GM18868 (cell line): ENCODE results near the gene NPHP1.
"Not testable (repeated sequence)": the region's sequence is repeated elsewhere in the genome, so short reads cannot be mapped to it uniquely, and the experiment has no call there.

Experiments
- ATAC-seq: cut with Tn5 transposase; IDR thresholded peaks from one replicate; pipeline ENCODE4 v1.9.1; 2021; ENCODE audit warnings: mild to moderate bottlenecking, moderate library complexity; ENCODE audit not compliant: unreplicated experiment

The NPHP1 gene

DNA sequence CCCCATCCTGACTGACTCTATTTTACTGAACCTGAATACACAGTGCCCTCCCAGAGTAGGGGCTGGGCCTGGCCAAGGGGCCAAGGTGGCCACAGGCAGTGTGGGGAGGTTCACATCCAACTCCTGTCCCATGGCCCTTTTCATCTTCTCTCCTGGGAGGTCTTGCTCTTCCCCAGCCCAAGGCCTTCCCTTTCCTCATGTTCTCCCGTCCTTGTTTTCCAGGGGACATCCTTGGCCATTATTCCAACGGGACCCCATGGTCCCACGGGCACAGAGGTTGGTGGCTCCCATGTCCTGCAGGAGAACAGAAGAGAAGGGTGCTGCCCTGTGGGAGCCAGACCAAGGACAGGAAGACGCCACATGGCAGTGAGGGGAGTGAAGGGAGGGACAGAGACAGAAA lies 99.6 kb downstream of the NPHP1 start:
- no peak for ATAC-seq

DNA sequence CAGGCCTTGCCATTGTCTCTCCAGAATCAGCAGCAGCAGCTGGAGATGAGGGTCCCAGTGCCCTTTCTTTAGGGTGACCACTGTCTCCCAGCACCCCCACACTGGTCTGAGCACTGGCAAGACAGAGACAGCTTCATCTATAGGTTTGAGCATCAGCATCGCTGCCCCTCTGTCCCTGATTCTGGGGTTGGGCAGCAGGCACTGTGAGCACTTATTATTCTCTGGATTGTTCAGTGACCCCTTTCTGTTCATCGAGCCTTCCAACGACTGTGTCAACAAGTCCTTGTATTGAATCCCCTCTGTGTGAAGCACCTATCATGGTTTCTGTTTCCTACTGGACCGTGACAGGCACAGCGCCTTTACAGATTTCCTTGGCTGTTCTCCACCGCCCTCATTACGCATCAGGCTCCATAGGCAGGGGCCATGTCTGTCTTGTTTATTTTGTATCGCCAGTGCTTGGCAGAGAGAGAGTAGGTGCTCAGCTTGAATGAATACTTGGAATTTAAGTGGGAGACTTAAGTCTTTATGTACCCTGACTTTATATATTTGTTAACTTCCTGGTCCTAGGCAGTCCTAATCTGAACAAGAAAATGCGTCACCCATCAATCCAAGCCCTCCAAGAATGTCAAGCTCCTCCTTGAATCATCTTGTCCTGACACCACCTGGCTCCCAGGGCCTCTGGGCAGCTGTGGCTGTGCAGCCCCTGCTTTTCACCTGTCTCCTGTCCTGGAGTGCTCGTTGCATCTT lies 100.6 kb downstream of the NPHP1 start:
- ATAC-seq = no peak

DNA sequence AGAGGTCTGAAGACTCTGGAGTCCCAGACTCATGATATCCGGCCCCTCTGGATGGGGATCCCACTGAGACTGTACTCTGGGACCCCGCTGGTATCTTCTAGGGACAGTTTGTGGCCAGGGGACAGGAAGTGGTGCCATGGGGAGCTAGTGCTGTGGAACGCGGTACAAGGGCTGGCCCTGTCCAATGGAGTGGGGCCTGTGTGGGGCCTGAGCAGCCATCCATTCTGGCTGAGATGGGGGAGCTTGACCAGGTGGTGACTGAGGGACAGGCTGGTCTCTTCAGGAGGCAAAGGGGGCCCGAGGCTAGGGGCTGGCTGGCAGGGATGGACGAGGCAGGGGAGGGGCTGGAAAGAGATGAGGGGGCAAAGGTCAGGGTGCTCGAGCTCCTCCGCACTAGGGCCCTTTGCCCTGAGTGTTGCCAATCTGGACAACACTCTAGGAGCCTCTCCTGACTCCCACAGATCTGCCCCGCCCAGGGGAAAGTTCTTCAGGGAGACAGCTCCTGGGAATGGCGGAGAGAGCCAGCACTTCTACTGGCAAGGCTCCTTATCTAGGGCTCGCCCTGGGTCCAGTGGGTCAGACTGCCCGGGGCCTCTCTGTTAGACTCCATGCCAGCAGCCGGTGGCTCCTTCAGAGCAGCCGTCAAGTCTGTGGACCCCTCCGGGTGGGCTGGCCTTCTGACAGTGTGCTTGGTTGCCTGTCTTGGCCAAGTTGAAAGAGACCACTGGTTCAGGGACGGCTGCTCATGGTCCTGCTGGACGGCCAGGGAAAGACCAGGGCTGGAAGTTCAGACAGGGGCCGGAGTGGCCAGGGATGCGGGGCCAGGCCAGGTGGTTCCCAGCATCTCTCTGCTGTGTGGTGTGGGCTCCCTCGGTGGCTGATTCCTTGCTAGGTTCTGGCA lies 101.5 kb downstream of the NPHP1 start:
- no peak for ATAC-seq

DNA sequence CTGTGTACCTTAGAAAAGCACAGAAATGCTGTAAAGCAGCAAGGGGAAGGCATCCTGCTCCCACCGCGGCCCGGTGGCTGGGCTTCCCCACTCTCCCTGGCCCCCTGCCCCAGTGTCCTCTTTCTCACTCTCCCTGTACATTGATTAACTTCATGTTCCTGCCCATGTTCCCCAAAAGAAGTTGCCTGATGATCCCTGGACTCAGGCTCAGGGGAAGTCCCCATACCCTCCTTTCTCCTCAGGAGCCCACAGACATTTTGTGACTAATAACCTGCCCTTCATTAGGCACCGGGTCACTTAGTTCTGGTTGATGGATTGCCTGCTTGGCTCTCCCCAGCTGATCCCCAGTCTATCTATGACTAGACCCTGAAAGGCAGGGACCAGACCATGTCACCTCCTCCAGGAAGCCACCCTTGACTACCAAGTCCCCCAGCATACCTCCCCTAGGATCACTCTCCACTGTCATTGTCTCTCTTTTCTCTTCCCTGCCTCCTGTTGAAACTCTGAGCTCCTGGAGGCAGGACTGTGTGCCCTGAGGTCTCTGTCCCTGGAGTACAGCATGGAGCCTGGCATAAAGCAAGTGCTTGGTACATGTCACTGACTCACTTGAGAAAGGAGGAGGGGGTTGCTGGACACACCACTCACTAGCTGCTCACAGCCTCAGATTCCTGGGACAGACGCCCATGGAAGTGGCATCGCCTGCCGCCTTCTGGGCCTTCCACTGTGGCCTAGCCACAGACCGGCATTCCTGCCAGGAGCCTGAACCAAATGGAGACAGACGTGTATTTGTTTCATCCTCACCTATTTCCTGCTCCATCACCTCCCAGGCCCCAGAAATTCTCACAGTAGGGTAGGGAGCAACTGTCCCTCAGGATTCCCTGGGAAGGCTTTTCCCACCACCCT lies 102.7 kb downstream of the NPHP1 start:
- ATAC-seq = no peak

DNA sequence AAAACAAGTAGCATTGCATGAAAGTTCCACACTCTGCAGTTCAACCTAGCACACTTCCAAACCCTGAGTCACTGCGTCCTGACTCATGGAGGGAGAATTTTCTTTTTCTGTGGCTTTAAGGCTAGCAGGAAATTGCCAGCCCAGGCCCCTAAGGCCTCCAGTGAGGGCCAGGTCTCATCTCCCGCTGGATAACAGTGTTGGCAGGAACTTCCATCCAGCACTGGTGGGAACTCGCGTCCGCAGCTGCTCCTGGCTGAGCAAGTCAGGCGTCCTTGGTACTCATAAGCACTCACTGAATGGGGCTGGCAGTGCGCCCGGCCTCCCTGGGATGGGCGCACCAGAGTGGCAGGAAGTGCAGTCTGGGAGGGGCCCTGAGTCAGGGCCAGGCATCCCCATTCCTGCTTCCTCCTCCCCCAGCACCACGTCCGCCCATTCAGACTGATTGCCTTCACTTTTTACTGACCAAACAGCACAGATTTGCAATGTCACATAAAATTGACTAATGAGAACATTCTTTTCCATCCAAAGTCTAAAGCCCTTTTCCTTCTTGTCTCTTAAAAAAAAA lies 103.5 kb downstream of the NPHP1 start:
- ATAC-seq = no peak

DNA sequence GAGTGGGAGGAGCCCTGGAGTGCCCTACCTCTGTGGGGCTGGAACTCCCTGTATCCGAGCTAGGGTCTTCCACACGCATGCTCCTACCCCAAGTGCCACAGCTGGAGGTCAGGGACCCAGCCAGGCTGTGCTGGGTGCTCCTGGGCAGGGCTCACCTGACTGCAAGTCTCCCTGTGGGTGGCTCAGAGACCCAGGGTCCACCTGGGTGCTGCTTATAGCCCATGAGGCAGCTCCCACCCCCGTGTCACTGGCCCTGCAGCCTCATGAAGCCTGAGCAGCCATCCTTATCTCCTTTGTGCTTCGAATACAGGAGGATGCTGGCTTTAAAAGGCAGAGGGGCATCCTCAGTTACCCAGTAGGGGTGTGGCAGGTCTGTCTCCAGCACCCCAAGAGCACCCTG lies 103.9 kb downstream of the NPHP1 start:
- not testable (repeated sequence) for ATAC-seq

DNA sequence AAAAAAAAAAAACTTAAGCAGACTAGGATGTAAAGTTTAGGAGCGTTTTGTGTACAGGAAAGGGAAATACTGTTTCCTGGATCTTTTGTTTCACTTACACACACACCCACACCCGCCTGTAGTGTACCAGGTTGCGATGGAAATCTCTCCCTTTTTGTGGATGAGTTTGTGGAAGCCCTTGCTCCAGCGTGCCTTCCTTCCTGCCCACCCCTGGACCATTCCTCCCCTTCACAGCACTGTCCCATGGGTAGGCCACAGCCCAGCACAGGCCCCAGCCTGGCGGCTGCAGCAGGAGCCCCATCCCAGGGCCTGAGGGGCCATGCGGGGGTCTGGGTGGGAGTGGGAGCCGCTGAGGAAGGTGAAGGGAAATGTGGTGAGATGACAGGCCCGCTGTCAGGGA lies 104.3 kb downstream of the NPHP1 start:
- ATAC-seq = no peak

DNA sequence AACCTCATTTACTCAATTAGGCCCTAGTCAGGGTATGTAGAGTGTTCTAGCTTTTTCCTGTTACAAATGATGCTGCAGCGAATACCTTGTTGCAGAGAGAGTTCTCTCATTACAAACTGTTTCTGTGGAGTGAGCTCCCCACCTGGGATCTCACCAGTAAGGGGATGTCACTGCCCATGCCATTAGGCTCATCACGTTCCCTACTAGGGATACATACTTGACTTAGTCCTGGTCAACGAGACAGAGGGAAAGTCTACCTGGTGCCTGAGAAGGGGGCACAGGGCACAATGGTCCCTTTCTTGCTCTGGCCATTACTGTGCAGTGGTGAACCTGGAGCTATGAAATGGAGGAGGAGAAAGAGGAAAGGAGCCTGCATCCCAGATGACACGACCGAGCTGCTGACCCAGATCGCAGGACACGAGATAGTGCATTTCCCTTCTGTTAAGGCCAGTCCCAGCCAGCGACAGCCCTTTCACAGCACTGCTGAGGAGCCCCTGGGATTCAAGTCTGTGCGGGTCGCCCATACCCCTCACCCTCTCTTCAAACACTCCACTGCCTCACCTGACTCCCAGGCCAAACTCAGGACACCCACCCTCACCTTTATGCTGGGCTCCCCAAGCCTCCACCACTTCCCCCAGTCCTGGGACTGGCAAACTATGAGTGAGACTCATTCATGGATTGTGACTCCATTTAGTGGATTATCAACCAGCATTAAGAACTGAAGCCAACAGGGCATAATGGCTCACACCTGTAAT lies 105.2 kb downstream of the NPHP1 start:
- no peak for ATAC-seq

DNA sequence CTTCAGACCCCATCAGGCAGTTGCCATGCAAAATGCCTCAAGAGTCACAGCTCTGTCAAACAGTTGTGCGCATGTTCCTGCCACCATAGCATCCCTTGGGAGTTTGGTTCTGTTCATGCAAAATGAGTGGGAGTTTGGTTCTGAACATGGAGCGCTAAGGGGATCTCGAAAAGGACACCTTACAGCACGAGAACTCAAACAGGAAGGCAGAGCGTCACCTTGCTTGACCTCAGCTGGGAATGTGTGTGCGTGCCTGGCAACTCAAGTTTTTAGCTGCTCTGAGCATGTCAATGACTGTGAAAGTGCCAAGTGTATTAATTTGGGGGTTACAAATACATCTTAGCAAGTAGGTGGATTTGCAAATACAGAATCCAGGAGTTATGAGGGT lies 105.8 kb downstream of the NPHP1 start:
- no peak for ATAC-seq

DNA sequence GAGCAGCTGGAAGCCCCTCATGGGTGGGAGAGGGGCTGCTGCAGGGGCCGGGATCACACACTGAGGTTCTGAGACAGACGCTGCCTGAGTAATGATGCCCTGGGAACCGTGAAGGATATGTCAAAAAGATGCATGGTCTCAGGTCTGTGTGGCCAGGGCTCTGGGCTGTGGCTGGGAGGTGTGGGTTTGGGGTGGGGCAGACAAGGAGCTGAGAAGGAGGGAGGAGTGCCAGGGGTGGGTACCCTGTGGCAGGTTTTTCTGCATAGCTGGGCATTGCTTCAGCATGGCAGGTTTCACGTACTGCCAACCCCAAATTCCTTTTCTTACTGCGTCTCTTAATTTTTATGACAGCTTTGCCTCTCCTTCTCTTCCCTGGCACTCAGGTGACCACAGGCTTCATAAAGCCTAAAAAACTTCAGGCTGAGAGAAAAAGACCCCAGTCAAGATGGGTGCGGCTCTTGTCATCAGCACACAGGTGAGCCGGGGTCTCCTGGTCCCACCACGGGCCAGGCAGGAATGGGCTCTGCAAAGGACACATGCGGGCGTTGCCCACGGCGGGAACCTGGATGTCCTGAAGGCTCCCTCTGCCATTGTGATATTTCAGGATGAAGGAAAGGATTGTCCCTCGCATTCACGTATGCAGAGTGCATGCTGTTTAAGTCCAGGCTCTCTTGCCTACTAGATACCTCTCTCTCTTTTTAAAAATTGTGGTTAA lies 107.2 kb downstream of the NPHP1 start:
- no peak for ATAC-seq

DNA sequence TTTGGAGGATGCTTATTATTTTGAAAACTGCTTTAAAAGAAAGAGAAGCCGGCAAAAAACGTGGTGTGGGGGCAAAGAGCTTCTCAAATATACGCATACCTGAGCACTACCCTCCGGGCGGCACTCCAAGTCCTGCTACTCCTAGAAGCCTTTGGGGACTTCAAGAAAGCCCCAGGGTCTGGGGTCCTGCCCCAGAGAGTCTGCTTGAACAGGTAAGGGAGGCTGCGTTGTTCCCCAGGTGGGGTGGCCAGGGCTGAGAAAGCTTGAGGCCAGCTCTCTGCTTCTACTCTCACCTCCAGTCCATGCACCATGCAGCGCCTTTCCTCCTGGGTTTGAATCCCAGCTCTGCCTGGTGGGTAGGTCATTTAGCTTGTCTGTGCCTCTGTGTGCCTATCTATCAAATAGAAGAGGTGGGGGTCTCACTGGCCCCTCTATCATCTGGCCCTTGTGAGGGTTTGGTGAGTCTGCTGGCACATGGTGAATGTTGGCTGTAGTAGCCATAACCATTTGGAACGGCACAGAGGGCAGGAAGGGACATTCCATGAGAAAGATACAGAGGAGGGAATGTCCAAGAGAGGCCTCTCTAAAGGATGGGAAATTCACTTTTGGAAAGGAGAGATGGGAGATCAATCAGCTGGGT lies 108.7 kb downstream of the NPHP1 start:
- no peak for ATAC-seq

DNA sequence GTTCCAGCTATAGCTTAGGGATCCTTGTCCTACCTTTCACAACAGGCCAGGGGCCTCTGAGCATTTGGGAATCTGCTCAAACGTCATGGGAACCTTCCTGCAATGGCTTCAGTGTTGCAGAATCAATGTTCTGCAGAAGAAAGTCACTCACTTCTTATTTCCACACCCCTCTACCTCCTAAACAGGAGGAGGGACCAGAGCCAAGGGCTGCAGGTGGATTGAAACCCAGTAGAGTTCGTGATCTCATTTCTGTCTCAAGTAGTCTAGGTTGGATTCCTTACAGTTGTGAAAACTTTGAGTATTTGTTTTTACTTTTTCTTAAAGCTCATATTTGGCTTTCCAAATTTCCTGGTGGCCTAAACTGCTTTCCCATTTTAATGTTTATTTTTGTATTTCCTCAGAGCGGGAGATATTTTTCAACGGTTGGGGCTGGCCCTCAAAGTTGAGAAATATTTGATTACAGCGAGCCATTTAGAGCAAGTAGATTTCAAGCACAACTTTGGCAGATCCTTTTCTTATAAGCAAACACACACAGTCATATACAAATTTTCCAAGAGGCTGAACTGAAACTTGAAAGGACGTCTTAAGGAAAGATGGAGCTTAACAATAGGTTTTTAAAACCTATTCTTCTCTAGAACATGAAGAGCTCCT lies 109.8 kb downstream of the NPHP1 start:
- ATAC-seq = not testable (repeated sequence)

DNA sequence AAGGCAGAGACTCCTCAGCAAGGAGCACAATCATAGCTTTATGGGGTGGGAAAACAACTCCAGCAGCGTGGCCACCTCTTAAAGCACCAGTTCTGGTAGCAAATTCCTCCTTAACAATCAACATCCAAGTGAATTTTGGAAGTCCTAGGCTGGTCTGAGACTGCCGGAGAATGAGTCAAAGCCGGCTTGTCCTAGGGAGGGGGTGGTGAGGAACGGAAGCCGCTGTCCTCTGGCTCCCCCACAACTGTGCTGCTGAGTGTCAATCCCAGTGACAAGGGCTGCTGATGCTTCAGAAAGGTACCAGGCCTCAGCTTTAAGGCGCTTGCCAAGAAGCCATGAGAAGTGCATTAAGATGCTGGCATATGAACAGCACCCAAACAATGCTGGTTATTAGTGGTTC lies 110.9 kb downstream of the NPHP1 start:
- not testable (repeated sequence) for ATAC-seq

DNA sequence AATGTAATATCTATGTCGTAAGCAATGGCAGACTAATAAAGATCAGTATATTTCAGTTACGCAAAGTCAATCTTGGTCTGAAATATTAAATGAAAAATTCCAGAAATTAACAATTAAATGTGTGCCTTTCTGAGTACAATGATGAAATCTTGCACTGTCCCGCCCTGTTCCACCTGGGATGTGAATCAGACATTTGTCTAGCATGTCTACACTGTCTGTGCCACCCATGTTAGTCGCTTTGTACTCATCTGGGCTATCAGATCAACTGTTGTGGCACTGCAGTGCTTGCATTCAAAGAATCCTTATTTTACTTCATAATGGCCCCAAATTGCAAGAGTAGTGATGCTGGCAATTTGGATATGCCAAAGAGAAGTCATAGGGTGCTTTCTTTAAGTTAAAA lies 114.6 kb downstream of the NPHP1 start:
- ATAC-seq = not testable (repeated sequence)

DNA sequence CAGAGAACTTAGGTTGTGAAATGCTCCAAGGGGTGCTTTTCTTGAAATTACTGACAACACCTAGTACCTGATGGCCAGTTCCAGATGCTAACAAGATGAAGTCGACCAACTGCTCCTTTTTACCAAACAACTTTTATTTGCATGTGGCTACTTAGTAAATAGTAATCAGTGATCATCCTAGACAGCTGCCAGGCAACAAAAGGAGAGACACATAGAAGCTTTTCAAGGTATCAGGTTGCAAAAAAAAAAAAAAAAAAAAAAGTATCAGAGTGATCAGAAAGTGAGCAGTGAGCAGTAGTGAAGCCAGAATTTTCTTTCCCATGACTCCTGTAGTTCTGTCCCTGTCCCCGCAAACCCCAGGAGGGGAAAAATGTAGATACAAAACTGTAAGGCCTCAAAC lies 121.1 kb downstream of the NPHP1 start:
- ATAC-seq = not testable (repeated sequence)

DNA sequence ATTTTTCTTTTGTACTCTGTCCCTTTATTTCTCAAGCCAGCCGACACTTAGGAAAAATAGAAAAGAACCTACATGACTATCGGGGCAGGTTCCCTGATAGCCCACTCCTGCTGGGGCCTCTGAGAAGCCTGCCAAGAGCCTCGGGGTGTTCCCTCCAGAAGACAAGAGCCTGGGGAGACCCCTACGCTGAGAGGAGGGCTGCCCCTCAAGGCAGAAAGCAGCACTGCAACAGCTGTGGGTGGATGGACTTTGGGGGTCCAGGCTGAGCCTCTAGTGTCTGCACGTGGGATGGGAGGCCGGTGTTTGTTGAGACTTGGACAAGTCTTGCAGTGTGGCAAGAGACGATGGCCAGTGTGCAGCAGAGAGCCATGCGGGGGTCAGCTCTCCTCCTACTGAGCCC lies 121.7 kb downstream of the NPHP1 start:
- ATAC-seq = not testable (repeated sequence)

DNA sequence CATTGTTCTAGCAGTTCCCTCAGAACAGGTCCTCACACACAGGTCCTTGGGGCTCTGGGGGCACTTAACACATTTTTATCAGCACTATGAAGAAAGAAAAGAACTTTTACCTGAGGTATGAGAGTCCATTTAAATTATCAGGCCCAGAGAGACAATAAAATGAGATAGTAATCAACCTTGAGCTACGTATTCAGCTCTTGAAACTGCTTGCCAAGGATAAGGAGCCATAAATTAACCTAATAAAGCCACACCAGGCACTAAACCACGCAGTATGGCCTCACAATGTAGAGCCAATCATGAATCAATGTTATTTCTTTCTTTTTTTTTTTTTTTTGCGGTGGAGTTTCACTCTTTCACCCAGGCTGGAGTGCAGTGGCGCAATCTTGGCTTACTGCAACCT lies 126.7 kb downstream of the NPHP1 start:
- not testable (repeated sequence) for ATAC-seq

DNA sequence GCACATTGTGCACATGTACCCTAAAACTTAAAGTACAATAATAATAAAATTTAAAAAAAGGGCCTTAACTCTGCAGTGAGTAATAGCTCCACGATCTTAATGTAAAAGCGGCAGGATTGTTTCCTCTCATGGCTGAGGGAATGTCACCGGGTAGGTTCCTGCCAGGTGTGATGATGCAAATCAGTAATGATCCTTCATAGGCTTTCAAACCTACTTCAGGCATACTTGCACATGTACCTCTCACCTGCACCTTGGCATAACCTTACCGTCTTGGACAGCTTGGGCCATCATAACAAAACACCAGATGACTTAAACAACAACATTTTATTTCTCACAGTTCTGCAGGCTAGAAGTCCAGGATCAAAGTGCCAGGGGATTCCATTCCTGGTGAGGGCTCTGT lies 128.9 kb downstream of the NPHP1 start:
- not testable (repeated sequence) for ATAC-seq
